GM21360 (cell line): ENCODE data around the gene BICRAL.
"Not testable (repeated sequence)": the region's sequence is repeated elsewhere in the genome, so short reads cannot be mapped to it uniquely, and the experiment has no call there.

Source experiments
- ATAC-seq: cut with Tn5 transposase; IDR thresholded peaks from one replicate; pipeline ENCODE4 v1.9.1; 2021; ENCODE audit warnings: mild to moderate bottlenecking, moderate library complexity; ENCODE audit not compliant: unreplicated experiment

BICRAL gene

DNA sequence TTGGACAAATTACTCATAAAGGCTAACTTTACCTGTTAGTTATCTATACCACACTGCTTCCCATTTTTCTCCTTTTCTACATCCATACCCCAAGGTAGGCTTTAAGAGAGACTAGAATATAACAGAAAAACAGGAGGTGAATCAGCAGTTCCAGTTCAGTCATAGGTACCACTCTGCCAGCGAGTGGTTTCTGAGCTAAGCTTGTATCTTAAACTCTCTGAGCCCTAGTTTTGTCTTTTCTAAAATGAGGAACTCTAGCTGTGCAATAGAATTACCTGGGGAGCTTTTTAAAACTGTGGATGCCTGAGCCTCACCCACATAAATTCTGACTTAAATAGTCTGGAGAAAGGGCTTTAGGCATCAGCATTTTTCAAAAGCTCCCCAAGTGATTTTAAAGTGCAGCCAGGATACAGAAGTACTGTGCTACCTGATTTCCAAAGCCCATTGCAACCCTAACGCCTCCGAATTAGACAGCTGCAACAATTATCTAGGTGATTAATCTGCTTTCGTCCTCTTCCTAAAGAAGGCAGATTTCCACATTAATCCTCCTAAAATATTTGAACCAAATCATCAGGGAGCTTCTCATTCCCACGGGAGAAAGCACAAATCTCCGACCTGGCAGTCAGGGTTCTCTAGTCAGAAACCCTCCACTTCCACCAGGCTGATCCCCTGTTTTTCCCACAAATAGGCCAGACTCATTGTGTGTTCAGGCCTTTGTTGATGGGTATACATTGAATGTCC lies 60.2 kb downstream of the BICRAL start:
- ATAC-seq = no peak

DNA sequence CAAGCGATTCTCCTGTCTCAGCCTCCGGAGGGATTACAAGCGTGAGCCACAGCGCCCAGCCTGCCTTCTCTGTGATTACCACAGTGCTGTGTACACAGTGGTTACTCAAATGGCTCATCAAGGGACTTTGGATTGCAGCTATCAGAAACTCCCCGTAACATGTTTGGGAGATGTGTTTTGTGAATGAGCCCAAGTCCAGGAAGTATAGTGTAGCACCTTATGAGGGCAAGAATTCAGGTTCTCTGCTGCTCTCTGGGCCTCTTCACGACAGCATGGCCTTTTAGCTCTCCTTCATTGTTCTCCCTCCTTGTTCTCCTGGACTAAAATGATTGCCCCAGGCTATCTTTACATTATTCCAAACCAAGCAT lies 63.5 kb downstream of the BICRAL start:
- ATAC-seq = no peak

DNA sequence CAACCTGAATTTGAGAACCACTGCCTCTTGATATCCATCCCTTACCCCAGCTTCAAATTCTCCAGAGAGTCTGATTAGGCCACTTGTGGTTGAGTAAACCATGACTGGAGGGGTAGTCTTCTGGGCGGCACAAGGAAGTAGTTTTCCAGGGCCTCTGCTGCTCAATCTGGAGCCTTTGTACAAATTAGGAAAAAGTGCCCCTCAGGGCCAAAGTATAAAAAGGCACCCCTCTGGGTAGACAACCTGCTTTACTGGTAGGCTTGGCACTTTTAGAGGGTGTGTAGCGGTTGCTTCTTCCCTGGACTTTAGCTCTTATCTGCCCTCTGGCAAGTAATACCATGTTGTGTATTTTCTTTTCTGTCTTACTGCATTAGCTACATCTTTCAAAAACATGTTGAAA lies 64.7 kb downstream of the BICRAL start:
- no peak for ATAC-seq

DNA sequence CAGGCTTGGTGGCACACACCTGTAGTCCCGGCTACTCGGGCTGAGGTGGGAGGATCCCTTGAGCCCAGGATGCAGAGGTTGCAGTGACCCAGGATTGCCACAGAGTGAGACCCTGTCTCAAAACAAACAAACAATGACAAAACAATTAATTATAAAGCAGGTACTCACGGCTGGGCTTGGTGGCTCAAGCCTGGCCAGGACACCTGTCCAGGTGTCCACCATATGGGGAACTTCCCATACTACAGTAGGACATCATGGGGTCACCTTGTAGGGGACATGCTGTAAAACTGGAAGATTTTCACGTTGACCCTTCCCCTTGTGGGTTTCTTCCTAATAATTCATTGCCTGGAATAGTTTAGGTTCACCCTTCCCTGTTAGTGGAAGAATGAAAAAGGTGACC lies 66.8 kb downstream of the BICRAL start:
- no peak for ATAC-seq

DNA sequence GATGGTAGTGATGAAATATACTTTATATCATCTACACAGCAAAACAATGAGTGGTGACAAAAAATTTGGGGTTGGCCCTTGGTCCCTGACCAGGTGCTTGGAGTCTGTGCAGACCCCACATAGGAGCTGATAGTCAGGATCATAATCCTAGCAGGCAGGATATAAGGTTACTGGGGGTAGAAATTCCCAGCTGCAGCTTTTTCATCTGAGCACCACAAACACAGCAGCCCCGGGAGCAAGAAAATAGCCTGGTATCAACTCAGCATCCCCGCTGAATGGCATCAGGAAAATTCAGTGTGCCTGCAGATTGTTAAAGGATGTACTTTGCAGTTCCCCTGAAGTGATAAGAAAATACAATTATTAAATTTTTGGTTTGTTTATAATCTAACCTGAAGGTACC lies 69.7 kb downstream of the BICRAL start:
- no peak for ATAC-seq

DNA sequence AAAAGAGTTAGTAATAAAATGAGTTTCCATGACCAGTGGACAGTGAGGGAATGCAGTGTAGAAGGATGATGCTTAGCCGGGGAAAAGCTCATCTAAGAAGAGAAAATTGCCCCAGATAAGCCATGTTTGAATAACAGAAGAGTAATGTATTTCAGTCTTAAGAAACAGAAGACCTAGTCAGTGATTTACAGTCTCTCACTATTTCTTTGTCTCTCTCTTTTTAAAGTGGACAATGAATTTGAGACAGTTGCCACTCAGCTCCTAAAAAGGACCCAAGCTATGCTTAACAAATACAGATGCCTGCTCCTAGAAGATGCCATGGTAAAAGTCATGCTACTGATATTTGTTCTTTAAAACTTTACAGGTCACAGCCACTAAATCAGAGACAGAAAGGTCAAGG lies 78.2 kb downstream of the BICRAL start:
- no peak for ATAC-seq

DNA sequence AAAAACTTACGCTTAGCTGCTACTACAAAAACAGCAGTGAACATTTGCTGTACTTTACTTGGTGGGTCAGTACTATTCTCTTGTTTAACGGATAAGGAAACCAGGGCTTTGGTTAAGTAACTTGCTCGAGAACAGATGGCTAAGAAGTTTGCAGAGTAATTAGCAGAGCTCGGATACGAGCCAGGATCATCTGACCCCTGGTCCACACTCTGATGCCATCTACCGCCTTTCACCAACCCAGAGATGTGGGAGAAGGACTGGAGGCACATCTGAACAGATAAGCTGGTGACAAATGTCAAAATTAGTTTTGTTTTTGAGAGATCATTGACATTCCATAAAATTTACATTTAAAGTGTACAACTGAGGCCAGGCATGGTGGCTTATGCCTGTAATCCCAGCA lies 78.6 kb downstream of the BICRAL start:
- no peak for ATAC-seq

DNA sequence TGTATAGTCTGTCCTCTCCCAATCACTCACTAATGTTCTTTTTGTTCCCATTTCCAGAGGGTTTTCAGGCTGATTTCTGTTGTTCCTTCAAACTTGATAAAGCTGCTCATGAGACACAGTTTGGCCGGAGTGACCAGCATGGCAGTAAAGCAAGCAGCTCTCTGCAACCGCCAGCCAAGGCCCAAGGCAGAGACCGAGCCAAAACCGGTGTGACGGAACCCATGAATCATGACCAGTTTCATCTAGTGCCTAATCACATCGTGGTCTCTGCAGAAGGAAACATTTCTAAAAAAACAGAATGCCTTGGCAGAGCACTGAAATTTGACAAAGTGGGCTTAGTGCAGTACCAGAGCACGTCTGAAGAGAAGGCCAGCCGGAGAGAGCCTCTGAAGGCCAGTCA lies 82.8 kb downstream of the BICRAL start:
- ATAC-seq = no peak

DNA sequence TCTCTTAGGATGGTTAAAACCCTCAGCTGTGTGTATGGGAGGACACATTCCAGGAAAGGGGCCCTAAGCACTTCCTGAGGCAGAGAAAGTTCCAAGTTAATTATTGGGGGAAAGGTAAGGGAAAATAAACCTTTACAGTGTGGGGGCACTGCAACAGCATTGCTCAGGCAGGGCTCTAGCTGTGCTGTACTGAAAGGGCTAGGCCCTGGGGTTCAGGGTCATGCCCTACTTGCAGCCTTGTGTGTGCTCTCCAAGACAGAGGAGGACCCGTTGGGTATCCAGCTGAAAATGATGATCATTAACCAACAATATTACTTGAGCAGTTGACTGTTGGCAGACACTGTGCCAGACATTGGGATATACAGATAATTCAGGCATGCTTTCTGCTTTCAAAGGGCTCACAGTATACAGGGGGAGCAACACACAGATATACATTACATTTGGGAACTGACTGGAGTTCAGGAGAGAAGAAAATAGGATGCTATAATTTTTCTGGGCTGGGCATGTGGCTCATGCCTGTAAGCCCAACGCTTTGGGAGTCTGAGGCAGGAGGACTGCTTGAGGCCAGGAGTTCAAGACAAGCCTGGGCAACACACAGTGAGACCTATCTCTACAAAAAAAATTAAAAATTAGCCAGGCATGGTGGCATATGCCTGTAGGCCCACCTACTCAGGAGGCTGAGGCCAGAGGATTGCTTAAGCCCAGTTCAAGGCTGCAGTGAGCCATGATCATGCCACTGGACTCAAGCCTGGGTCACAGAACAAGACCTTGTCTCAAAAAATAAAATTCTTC lies 88.5 kb downstream of the BICRAL start:
- ATAC-seq = no peak

DNA sequence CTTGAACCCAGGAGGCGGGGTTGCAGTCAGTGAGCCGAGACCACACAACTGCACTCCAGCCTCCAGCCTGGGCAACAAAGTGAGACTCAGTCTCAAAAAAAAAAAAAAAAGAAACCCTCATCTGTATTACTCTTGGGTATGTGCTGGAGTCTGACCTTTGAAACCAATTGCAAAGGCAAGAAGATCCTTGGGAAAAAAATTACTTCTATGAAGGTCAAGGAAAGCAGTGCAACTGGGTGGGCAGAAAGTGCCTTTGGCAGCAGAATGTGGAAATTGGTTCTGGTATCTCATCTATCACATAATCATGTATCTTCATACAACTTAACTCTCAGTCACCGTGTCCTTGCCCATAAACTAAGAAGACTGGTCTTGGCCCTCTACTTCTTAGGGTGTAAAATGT lies 89.9 kb downstream of the BICRAL start:
- no peak for ATAC-seq

DNA sequence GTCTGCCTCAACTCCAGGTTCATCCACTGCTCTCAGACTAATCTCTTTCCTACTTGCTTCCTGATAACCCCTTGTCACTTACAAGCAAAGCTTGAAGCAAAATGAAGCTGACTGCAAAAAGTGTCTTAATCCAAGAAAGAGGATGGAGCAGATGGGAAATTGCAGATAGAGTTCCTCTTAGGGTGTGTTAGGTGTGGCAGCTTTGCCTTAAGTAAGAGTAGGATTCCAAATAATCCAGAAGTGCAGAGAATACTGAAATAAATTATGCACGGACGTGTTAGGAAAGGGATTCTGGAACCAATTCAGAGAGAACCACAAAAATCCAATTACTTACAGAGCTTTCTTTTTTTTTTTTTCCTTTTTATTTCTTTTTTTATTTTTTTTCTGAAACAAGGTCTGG lies 91.5 kb downstream of the BICRAL start:
- no peak for ATAC-seq

DNA sequence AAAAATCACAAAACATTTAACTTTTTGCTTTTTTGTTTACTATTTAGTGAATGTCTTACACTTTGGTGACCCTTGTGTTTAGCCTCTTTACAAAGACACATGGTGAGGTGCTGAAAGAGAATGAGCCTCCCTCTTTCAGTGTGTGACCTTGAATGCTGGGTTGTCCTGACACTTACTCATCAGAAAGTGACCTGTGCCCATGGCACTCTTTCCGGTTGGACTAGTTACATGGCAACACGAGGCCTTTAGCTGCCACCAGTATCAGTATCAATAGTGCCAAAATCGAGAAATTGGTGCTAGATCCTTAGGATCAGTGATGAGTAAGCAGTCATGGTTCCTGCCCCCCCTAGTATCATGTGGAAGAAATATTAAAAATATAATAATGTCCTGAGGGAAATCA lies 95.8 kb downstream of the BICRAL start:
- no peak for ATAC-seq

DNA sequence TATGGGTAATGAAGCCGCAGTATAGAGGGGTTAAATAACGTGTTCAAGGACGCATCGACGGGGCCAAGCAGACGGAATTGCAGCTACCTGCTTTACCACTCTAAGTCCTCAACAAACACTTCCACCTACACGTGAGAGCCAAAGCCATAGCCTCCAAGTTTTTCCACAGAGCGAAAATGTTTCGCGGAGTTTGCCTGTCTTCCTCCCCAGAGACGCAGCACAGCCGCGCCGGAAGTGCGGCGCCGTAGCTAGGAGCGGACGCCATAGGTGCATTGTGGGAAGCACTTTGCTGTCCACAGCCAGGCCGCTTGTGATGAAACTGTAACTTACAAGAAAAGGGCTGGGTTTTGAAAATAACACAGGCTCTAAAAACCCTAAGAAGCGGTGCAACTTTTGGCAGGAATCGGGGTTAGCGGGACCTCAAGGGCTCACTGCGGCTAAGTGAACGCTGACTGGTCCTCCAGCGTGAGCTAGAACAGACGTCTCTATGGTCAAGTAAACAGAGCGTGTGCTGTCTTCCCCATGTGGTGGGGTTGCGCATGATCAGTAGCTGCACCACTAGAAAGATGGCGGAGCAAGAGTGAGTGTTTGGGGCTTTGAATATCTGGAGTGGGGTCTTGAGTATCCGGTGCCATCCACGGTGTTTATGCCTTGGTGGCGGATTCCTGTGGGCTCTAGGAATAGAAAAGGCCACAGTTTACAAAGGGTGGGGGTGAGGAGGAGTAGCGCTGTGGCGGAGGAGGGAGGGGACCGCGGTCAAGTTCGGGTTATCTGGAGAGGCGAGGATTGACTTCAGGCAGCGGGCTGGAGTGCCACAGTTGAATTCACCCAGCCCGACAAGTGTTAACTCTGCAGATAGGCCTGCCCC lies 97.8 kb downstream of the BICRAL start, which contains the start of gene RPL7L1:
RPL7L1 (plus strand) TSS at position 245 of the 868 bp plus-strand sequence; CDS start at position 540, 295 bp downstream.
- peak; percentile 90 for ATAC-seq

DNA sequence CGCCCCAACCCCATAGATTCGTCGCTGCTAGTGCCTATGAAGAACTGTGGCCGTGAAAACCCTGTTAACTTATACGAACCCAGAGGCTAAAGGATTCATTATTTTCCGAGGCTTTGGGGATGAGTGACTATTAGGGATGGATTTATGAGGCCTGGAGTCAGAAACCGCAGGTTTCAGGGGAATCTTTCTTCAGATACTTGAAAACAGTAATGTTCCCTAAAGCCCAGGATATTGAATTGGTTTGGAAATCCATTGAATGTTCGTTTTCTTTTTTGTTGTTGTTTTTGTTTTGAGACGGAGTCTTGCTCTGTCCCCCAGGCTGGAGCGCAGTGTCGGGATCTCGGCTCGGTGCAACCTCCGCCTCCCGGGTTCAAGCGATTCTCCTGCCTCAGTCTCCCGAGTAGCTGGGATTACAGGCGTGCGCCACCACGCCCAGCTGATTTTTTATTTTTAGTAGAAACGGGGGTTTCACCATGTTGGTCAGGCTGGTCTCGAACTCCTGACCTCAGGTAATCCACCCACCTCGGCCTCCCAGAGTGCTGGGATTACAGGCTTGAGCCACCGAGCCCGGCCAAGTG lies 98.5 kb downstream of the BICRAL start:
- ATAC-seq = not testable (repeated sequence)

DNA sequence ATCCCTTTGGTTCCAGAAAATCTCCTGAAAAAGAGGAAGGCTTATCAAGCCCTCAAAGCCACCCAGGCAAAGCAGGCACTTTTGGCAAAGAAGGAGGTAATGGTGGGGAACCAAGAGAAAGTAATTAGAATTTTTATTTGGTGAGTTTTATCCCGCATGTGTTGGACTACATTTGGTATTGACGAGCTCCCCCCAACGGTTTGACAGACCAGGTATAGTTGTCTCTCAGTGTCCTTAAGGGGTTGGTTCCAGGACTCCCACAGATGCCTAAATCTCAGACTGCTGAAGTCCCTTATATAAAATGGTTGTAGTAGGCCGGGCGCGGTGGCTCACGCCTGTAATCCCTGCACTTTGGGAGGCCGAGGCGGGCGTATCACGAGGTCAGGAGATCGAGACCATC lies 99.0 kb downstream of the BICRAL start:
- ATAC-seq = not testable (repeated sequence)

DNA sequence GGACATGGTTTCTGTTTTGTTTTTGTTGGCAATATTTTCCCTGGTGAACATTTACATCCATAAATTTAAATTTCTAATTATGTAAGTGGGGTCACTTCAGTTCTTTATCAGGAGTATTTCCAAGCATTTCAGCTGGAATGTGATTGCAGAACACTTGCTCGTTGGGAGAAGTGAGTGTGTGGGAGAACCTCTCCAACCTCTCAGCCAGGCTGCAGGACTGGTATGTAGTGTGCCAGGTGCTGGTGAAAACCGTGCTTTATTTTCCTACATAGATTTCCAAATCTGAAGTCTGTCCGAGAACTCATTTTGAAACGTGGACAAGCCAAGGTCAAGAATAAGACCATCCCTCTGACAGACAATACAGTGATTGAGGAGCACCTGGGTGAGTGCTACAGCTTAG lies 103.8 kb downstream of the BICRAL start:
- ATAC-seq = no peak

DNA sequence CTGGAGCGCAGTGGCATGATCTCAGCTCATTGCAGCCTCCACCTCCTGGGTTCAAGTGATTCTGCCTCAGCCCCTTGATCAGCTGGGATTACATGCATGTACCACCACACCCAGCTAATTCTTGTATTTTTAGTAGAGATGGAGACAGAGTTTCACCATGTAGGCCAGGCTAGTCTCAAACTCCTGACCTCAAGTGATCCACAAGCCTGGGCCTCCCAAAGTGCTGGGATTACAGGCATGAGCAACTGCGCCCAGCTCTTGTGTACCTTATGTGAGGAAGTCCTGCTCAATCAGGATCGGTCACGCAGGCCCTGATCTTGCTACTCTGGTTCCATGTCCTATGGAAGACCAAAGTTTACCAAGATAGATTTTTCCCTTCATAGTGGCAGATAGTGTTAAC lies 106.3 kb downstream of the BICRAL start:
- ATAC-seq = not testable (repeated sequence)

DNA sequence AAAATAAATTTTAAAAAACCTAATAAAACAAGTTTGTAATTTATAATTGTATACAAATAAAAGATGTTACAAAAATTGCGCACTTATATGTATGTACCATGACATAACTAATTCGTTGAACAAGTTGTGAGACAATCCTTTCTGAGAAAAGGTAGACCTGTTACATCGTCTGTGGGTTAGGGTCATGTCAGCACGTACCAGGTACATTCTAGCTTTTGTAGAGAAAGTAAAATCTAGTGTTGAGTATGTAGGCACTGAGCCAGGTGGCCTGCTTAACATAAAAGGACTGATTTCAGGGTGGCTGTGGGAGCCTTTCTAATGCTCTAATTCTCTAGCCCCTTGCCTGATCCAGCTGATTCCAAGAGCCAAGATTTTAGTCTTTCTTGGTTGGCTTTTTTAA lies 108.0 kb downstream of the BICRAL start:
- ATAC-seq = no peak

DNA sequence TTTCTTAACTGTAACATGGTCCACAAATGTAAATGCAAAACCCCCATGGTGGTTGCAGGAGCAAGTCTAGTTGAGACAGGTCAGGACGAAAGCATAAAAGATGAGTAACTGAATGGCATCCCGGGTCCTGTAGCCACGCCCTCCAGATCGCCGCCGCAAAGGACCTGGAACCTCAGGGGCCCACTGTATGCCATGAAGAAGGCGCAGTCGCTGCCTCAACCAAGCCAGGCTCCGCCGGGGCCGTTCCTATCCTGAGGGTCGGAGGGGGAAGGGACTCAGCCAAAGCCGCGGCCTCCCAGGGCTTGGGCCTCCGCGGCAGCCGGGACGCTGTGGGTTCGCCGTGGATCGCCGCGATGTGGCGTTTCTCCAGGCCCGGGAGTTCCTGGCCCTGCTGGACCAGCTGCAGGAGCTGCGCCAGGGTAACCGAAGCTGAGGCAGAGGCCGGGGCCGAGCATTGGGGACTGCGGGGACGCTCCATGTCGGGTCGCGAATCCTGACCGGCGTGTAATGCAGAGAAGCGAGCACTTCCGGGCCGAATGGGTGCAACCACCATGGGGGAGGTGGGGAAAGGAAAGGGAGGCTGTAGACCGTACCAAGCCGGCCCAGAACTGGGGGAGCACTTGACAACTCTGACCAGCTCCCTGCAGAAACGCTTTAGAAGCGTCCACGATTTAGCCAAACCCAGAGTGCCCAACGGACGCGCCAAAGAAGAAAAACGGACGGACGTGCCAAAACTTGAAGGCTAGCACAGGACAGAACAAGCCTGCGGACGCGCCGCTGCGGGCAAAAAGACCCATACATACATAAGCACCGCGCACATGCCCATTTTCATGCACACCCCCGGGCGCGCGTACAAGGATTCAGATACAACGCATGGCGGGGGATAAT lies 108.7 kb downstream of the BICRAL start:
- ATAC-seq = peak; percentile 84

DNA sequence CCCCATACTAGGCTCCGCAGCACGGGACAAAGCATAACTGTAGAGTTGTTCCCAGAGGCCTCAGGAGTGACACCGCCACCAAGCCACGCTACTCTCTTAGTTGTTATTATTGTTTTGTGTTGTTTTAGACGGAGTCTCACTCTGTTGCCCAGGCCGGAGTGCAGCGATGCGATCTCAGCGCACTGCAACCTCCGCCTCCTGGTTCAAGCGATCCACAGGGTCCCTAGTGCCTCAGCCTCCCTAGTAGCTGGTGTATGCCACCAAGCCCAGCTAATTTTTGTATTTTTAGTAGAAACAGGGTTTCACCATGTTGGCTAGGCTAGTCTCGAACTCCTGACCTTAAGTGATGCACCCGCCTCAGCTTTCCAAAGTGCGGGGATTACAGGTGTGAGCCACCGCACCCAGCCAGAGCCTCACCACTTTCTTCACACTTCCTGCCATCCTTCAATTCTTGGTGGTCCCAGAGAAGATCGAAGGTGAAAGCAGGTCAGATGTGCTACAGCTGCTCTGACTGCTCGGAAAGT lies 109.4 kb downstream of the BICRAL start:
- ATAC-seq = no peak
